GM18526 (cell line): ENCODE results near the gene PSKH1.

ENCODE experiments used
- POLR2A ChIP-seq: IDR thresholded peaks from 3 replicates; pipeline ENCODE4 v1.6.1; 2011; ENCODE audit not compliant: insufficient read length; ENCODE audit errors: extremely low read depth

The PSKH1 gene

GRCh38 chr16:67878846-67879245, 14.2 kb upstream of the PSKH1 start:
- TF ChIP-seq POLR2A = no peak

GRCh38 chr16:67879462-67879861, 13.6 kb upstream of the PSKH1 start:
- TF ChIP-seq POLR2A = no peak

GRCh38 chr16:67879936-67880335, 13.1 kb upstream of the PSKH1 start:
- TF ChIP-seq POLR2A = no peak

GRCh38 chr16:67880584-67880983, 12.5 kb upstream of the PSKH1 start:
- no peak for TF ChIP-seq POLR2A

- no peak for TF ChIP-seq POLR2A
Observed at GRCh38 chr16:67881621-67882161, 11.4 kb upstream of the PSKH1 start.

GRCh38 chr16:67882374-67883145, 10.5 kb upstream of the PSKH1 start:
- no peak for TF ChIP-seq POLR2A

- TF ChIP-seq POLR2A = no peak
Observed at GRCh38 chr16:67883146-67883871, 9.7 kb upstream of the PSKH1 start.

GRCh38 chr16:67883872-67884261, 9.2 kb upstream of the PSKH1 start:
- no peak for TF ChIP-seq POLR2A

GRCh38 chr16:67884684-67885083, 8.4 kb upstream of the PSKH1 start, which contains the start of gene NRN1L:
TSS of gene NRN1L (plus strand) at chr16:67884885. CDS start at chr16:67884904, 19 bp downstream.
- no peak for TF ChIP-seq POLR2A

GRCh38 chr16:67885545-67885944, 7.5 kb upstream of the PSKH1 start:
- TF ChIP-seq POLR2A = no peak

- no peak for TF ChIP-seq POLR2A
Observed at GRCh38 chr16:67885976-67886375, 7.1 kb upstream of the PSKH1 start.

- no peak for TF ChIP-seq POLR2A
Observed at GRCh38 chr16:67886387-67886786, 6.7 kb upstream of the PSKH1 start.

GRCh38 chr16:67888331-67888730, 4.7 kb upstream of the PSKH1 start:
- TF ChIP-seq POLR2A = no peak

GRCh38 chr16:67892375-67892774, 679 bp upstream of the PSKH1 start:
- TF ChIP-seq POLR2A = no peak

- TF ChIP-seq POLR2A = no peak
Observed at GRCh38 chr16:67893743-67894399, 817 bp downstream of the PSKH1 start.

GRCh38 chr16:67897231-67897630, 4.2 kb downstream of the PSKH1 start:
- TF ChIP-seq POLR2A = no peak
